IMR-90 (cell line): ENCODE data around the gene CBX3. TPM values are rescaled to one million over a fixed set of nuclear protein-coding genes. Genes with fewer than 3 reads are reported as not detected.

Experiments used
- ATAC-seq: fragments of 200-7000 bp; cut with Tn5 transposase; 2 replicates; pipeline ENCODE4 v1.9.1; 2020; ENCODE audit warnings: low read depth, mild to moderate bottlenecking, moderate library complexity
- BruUV-seq: library from RNA; stranded (reverse); fragments of 400-500 nt; replicated peaks from 2 replicates; lab custom pipeline; 2021; lab: Mats Ljungman, UMichigan
- CTCF ChIA-PET: fragments of 300-600 bp; formaldehyde crosslinking; extraction: SDS; loops from one replicate; lab custom pipeline; 2021; ENCODE audit warnings: antibody characterized with exemption; lab: Yijun Ruan, JAX
- POLR2A ChIA-PET: fragments of 300-600 bp; sonication (Branson Sonifier 250); formaldehyde crosslinking; loops from one replicate; lab custom pipeline; 2022; ENCODE audit warnings: antibody characterized with exemption; ENCODE audit not compliant: unreplicated experiment; lab: Charles Lee
- DNase-seq: peaks from one replicate; pipeline ENCODE4 v3.0.0; 2013
- H2AFZ ChIP-seq: replicated peaks from 2 replicates; pipeline ENCODE3; 2013; ENCODE audit warnings: low read length, mild to moderate bottlenecking; ENCODE audit not compliant: poor library complexity
- H2AK5ac ChIP-seq: 2 replicates; pipeline ENCODE4 v1.6.1; 2013; ENCODE audit warnings: low read depth, low read length, inconsistent platforms
- H2AK9ac ChIP-seq: replicated peaks from 2 replicates; pipeline ENCODE3; 2013; ENCODE audit warnings: mild to moderate bottlenecking, low read depth, low read length, moderate library complexity; ENCODE audit not compliant: poor library complexity
- H2BK120ac ChIP-seq: 2 replicates; pipeline ENCODE4 v1.6.1; 2013; ENCODE audit warnings: low read depth, low read length, inconsistent platforms
- H2BK15ac ChIP-seq: 3 replicates; pipeline ENCODE4 v1.6.1; 2013; ENCODE audit warnings: low read depth, low read length, inconsistent platforms
- H2BK20ac ChIP-seq: 2 replicates; pipeline ENCODE4 v1.6.1; 2013; ENCODE audit warnings: low read depth, mild to moderate bottlenecking, inconsistent platforms, low read length, moderate library complexity
- H2BK5ac ChIP-seq: 2 replicates; pipeline ENCODE4 v1.6.1; 2013; ENCODE audit warnings: mild to moderate bottlenecking, low read depth, low read length, inconsistent platforms; ENCODE audit not compliant: poor library complexity, severe bottlenecking
- H3K14ac ChIP-seq: replicated peaks from 2 replicates; pipeline ENCODE4 v1.6.1; 2013; ENCODE audit warnings: low read depth, low read length, inconsistent platforms
- H3K18ac ChIP-seq: 2 replicates; pipeline ENCODE4 v1.6.1; 2013; ENCODE audit warnings: low read depth, low read length, control low read depth
- H3K23ac ChIP-seq: 2 replicates; pipeline ENCODE4 v1.6.1; 2013; ENCODE audit warnings: low read depth, low read length, inconsistent platforms
- H3K27ac ChIP-seq: 2 replicates; pipeline ENCODE4 v1.5.1; 2013; ENCODE audit warnings: mild to moderate bottlenecking, control low read depth, low read length; ENCODE audit not compliant: insufficient read depth
- H3K27me3 ChIP-seq: 2 replicates; pipeline ENCODE4 v1.6.1; 2013; ENCODE audit warnings: low read length; ENCODE audit not compliant: control insufficient read depth, insufficient read depth
- H3K36me3 ChIP-seq: 2 replicates; pipeline ENCODE4 v1.6.1; 2013; ENCODE audit warnings: low read length, mixed read lengths; ENCODE audit not compliant: control insufficient read depth, insufficient read depth
- H3K4ac ChIP-seq: 2 replicates; pipeline ENCODE4 v1.6.1; 2013; ENCODE audit warnings: low read depth, low read length, inconsistent platforms
- H3K4me1 ChIP-seq: 2 replicates; pipeline ENCODE4 v1.6.1; 2013; ENCODE audit warnings: low read length, mixed read lengths; ENCODE audit not compliant: control insufficient read depth, insufficient read depth
- H3K4me2 ChIP-seq: 2 replicates; pipeline ENCODE4 v1.6.1; 2013; ENCODE audit warnings: low read depth, mild to moderate bottlenecking, control low read depth, low read length, moderate library complexity
- H3K4me3 ChIP-seq: 2 replicates; pipeline ENCODE4 v1.5.1; 2013; ENCODE audit warnings: low read depth, mild to moderate bottlenecking, control low read depth, low read length, moderate library complexity; ENCODE audit not compliant: insufficient read depth
- H3K56ac ChIP-seq: 2 replicates; pipeline ENCODE4 v1.6.1; 2013; ENCODE audit warnings: low read length, inconsistent platforms; ENCODE audit not compliant: insufficient read depth; ENCODE audit errors: extremely low read depth
- H3K79me1 ChIP-seq, 2 experiments: 2 replicates each; pipeline ENCODE4 v1.6.1; 2013; ENCODE audit warnings: low read length in 2 of 2, inconsistent platforms in 1 of 2, low read depth in 1 of 2
- H3K9ac ChIP-seq: 2 replicates; pipeline ENCODE4 v1.6.1; 2013; ENCODE audit warnings: low read depth, low read length, control low read depth
- H3K9me1 ChIP-seq: 2 replicates; pipeline ENCODE4 v1.6.1; 2013; ENCODE audit warnings: low read length, inconsistent platforms; ENCODE audit not compliant: insufficient read depth
- H3K9me3 ChIP-seq: 2 replicates; pipeline ENCODE4 v1.6.1; 2013; ENCODE audit warnings: low read length; ENCODE audit not compliant: control insufficient read depth, insufficient read depth
- H4K20me1 ChIP-seq: 2 replicates; pipeline ENCODE4 v1.6.1; 2013; ENCODE audit warnings: low read length, inconsistent platforms; ENCODE audit not compliant: insufficient read depth
- H4K5ac ChIP-seq: 2 replicates; pipeline ENCODE4 v1.6.1; 2013; ENCODE audit warnings: mild to moderate bottlenecking, low read depth, low read length, control low read depth
- H4K8ac ChIP-seq, 2 experiments: 2 replicates each; pipeline ENCODE4 v1.6.1; 2013; ENCODE audit warnings: low read depth in 2 of 2, low read length in 2 of 2, control low read depth in 1 of 2, inconsistent platforms in 1 of 2
- H4K91ac ChIP-seq: 2 replicates; pipeline ENCODE4 v1.6.1; 2013; ENCODE audit warnings: low read depth, low read length, inconsistent platforms; ENCODE audit not compliant: insufficient read depth
- BHLHE40 ChIP-seq: fragments of 150-350 bp; IDR thresholded peaks from 2 replicates; pipeline ENCODE4 v1.6.1; 2016; ENCODE audit warnings: mild to moderate bottlenecking, low read depth, low read length
- CEBPB ChIP-seq: IDR thresholded peaks from 2 replicates; pipeline ENCODE4 v1.6.1; 2012; ENCODE audit warnings: low read depth, low read length, improper control_type of control experiment
- CHD1 ChIP-seq: IDR thresholded peaks from 2 replicates; pipeline ENCODE4 v1.6.1; 2012; ENCODE audit warnings: low read depth, low read length, improper control_type of control experiment
- FOS ChIP-seq: fragments of 150-350 bp; IDR thresholded peaks from 2 replicates; pipeline ENCODE4 v1.6.1; 2016; ENCODE audit warnings: low read depth, low read length
- MAFK ChIP-seq: IDR thresholded peaks from 2 replicates; pipeline ENCODE4 v1.6.1; 2012; ENCODE audit warnings: low read depth, low read length, improper control_type of control experiment
- MAZ ChIP-seq: IDR thresholded peaks from 2 replicates; pipeline ENCODE4 v1.6.1; 2012; ENCODE audit warnings: low read depth, mild to moderate bottlenecking, low read length, improper control_type of control experiment, moderate library complexity, borderline replicate concordance
- MXI1 ChIP-seq: IDR thresholded peaks from 2 replicates; pipeline ENCODE4 v1.6.1; 2012; ENCODE audit warnings: low read depth, mild to moderate bottlenecking, low read length, moderate library complexity, borderline replicate concordance
- NFE2L2 ChIP-seq: fragments of 150-350 bp; IDR thresholded peaks from 2 replicates; pipeline ENCODE4 v1.6.1; 2016; ENCODE audit warnings: low read depth, mild to moderate bottlenecking, low read length
- POLR2A ChIP-seq: IDR thresholded peaks from 2 replicates; pipeline ENCODE4 v1.6.1; 2012; ENCODE audit warnings: mild to moderate bottlenecking, low read depth, low read length
- RAD21 ChIP-seq: IDR thresholded peaks from 2 replicates; pipeline ENCODE4 v1.6.1; 2012; ENCODE audit warnings: low read length, improper control_type of control experiment
- RCOR1 ChIP-seq: IDR thresholded peaks from 2 replicates; pipeline ENCODE4 v1.6.1; 2012; ENCODE audit warnings: mild to moderate bottlenecking, low read length, improper control_type of control experiment; ENCODE audit not compliant: insufficient replicate concordance
- RFX5 ChIP-seq: IDR thresholded peaks from 2 replicates; pipeline ENCODE4 v1.8.0; 2012; ENCODE audit warnings: low read depth, mild to moderate bottlenecking, low read length, moderate library complexity
- SMC3 ChIP-seq: fragments of 150-350 bp; IDR thresholded peaks from 2 replicates; pipeline ENCODE4 v1.6.1; 2016; ENCODE audit warnings: low read depth, mild to moderate bottlenecking, antibody characterized with exemption, low read length, moderate library complexity
- WGBS, 2 experiments: methylation state at CpG; one replicate each; pipeline versions ENCODE4 v1.1.5 to v1.1.7; 2013; ENCODE audit warnings: missing lambda C conversion rate in 2 of 2; ENCODE audit not compliant: insufficient read length in 1 of 2; ENCODE audit errors: extremely low coverage in 2 of 2; 5-methylcytosine and 5-hydroxymethylcytosine counted together
- dilution Hi-C: fragments of 300-500 bp; cut with HindIII; formaldehyde crosslinking; loops from one replicate; pipeline ENCODE4 v1.14.3; 2018; ENCODE audit warnings: low sequenced_read_pairs; ENCODE audit not compliant: unreplicated experiment
- in situ Hi-C: fragments of 300-500 bp; cut with MboI; formaldehyde crosslinking; loops from 3 replicates; pipeline ENCODE4 v1.14.3; 2019; ENCODE audit warnings: low sequenced_read_pairs, inconsistent platforms, mixed read lengths
- intact Hi-C: fragments of 100-400 bp; cut with micrococcal nuclease; formaldehyde crosslinking; loops from 2 replicates; pipeline ENCODE4 v1.10.0; 2022
- polyA plus RNA-seq, 3 experiments: library from polyadenylated mRNA; depleted of rRNA; stranded (reverse); fragments of >200 nt; gene quantifications; 2 replicates each; pipeline ENCODE4 v1.2.3, GENCODE V29; 2012; ENCODE audit warnings: low replicate concordance in 1 of 3
- total RNA-seq: library from RNA; depleted of rRNA; stranded (reverse); fragments of >200 nt; gene quantifications from 2 replicates; pipeline ENCODE4 v1.2.3, GENCODE V29; 2012
- TF ChIP-seq, protein P1 (sequence below): conservative IDR thresholded peaks from 2 replicates; pipeline ENCODE4 v1.5.1; 2012; ENCODE audit warnings: mild to moderate bottlenecking, low read depth, low read length, improper control_type of control experiment
- TF ChIP-seq, protein P2 (sequence below): fragments of 150-350 bp; IDR thresholded peaks from 2 replicates; pipeline ENCODE4 v1.6.1; 2017; ENCODE audit warnings: mild to moderate bottlenecking, antibody characterized with exemption, low read length, low read depth
- TF ChIP-seq, protein P3 (sequence below): fragments of 150-350 bp; IDR thresholded peaks from 2 replicates; pipeline ENCODE4 v1.6.1; 2016; ENCODE audit warnings: low read depth, mild to moderate bottlenecking, low read length, moderate library complexity, borderline replicate concordance

Gene CBX3
- total and polyA plus RNA-seq, 2 of the 4 experiments (the other 2 are of a cell fraction) = 38.2 to 76.5 TPM

DNA sequence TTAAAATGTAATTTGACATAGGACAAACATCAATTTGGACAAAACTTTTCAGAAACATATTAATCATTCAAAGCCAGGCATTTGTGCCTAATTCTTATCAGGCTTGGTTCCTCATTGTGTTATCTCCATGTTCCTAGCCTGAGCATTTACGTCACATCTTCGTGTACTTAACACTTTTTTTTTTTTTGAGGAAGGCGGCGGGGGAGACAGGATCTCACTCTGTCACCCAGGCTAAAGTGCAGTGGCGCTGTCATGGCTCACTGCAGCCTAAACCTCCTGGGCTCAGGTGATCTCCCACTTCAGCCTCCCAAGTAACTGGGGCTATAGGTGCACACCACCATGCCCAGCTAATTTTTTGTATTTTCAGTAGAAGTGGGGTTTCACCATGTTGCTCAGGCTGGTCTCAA, 20.8 kb upstream of the CBX3 start:
- Histone ChIP-seq H2AK9ac (no peak overlapping the region), H4K91ac (no peak overlapping the region), H3K4ac (no peak overlapping the region), H3K4me3 (no peak overlapping the region), H2BK15ac (no peak overlapping the region), H4K5ac (no peak overlapping the region), H3K79me1 (no peaks in the 10 kb centered on the region), H2BK120ac (no peak overlapping the region), H3K4me1 (no peaks in the 10 kb centered on the region), H3K14ac (no peak overlapping the region), H2AFZ (no peak overlapping the region), H4K20me1 (peaks cover 19% of the 10 kb centered on the region), H3K9ac (no peak overlapping the region), H3K23ac (no peak overlapping the region), H3K56ac (no peak overlapping the region), H3K36me3 (no peaks in the 10 kb centered on the region), H3K27ac (no peak overlapping the region), H3K9me1 (no peaks in the 10 kb centered on the region; the same call in 1 of the 2 replicates), H2AK5ac (no peak overlapping the region), H3K18ac (no peak overlapping the region), H4K8ac (no peak overlapping the region), H3K27me3 (no peaks in the 10 kb centered on the region), H3K4me2 (no peak overlapping the region), H3K9me3 (no peaks in the 10 kb centered on the region), H2BK20ac (no peak overlapping the region), H2BK5ac (no peak overlapping the region)
- intact Hi-C loops (loop anchor here (5.0 kb wide), 1 partner anchor 88 kb away; no protein-coding TSS in a partner anchor), in situ Hi-C loops (no loop called here), dilution Hi-C loops (no loop called here)
- POLR2A ChIA-PET = interaction anchor here (1.1 kb wide), 1 partner anchor 8 kb away, joined by 4 read pairs; no protein-coding TSS in a partner anchor
- DNase-seq (no peak), ATAC-seq (no peak)
- BruUV-seq = no TSS peak
- CTCF ChIA-PET = interaction anchor here (0.6 kb wide), 2 partner anchors 20 to 1227 kb away, joined by 3 to 5 read pairs; no protein-coding TSS in a partner anchor
- TF ChIP-seq, protein P1, sequence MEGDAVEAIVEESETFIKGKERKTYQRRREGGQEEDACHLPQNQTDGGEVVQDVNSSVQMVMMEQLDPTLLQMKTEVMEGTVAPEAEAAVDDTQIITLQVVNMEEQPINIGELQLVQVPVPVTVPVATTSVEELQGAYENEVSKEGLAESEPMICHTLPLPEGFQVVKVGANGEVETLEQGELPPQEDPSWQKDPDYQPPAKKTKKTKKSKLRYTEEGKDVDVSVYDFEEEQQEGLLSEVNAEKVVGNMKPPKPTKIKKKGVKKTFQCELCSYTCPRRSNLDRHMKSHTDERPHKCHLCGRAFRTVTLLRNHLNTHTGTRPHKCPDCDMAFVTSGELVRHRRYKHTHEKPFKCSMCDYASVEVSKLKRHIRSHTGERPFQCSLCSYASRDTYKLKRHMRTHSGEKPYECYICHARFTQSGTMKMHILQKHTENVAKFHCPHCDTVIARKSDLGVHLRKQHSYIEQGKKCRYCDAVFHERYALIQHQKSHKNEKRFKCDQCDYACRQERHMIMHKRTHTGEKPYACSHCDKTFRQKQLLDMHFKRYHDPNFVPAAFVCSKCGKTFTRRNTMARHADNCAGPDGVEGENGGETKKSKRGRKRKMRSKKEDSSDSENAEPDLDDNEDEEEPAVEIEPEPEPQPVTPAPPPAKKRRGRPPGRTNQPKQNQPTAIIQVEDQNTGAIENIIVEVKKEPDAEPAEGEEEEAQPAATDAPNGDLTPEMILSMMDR = no peak
- TF ChIP-seq, protein P2, sequence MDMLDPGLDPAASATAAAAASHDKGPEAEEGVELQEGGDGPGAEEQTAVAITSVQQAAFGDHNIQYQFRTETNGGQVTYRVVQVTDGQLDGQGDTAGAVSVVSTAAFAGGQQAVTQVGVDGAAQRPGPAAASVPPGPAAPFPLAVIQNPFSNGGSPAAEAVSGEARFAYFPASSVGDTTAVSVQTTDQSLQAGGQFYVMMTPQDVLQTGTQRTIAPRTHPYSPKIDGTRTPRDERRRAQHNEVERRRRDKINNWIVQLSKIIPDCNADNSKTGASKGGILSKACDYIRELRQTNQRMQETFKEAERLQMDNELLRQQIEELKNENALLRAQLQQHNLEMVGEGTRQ = no peak
- no peak for TF ChIP-seq FOS
- TF ChIP-seq NFE2L2 = no peak
- TF ChIP-seq RAD21 = no peak
- no peak for TF ChIP-seq MAFK
- no peak for TF ChIP-seq RCOR1
- TF ChIP-seq MXI1 = no peak
- TF ChIP-seq, protein P3, sequence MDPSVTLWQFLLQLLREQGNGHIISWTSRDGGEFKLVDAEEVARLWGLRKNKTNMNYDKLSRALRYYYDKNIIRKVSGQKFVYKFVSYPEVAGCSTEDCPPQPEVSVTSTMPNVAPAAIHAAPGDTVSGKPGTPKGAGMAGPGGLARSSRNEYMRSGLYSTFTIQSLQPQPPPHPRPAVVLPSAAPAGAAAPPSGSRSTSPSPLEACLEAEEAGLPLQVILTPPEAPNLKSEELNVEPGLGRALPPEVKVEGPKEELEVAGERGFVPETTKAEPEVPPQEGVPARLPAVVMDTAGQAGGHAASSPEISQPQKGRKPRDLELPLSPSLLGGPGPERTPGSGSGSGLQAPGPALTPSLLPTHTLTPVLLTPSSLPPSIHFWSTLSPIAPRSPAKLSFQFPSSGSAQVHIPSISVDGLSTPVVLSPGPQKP = no peak
- TF ChIP-seq BHLHE40 = no peak
- TF ChIP-seq POLR2A = no peak
- no peak for TF ChIP-seq SMC3
- no peak for TF ChIP-seq MAZ
- no peak for TF ChIP-seq CHD1
- no peak for TF ChIP-seq CEBPB
- TF ChIP-seq RFX5 = no peak
- 62% methylated on average over 4 of the region's 5 CpGs; no CpG with 5 or more reads in 1 of the 2 experiments for WGBS, 2 experiments
